Activated naive CD8-positive, alpha-beta T cell treated with anti-CD3 and anti-CD28 coated beads, Interleukin-2, amount 10 ng/mL, durations not matched to agents 7 days and 5 days (primary cell): ENCODE measurements around the gene RNF220. TPM values are rescaled to one million over a fixed set of nuclear protein-coding genes. Genes with fewer than 3 reads are reported as not detected.
A peak's percentile ranks its signal among the peaks of the same experiment; 100 is the strongest.

Experiments used
- ATAC-seq: fragments of 150-1000 bp; cut with Tn5 transposase; one replicate; pipeline ENCODE4 v1.10.0; 2021; ENCODE audit warnings: low read depth, moderate library complexity
- POLR2A ChIA-PET: fragments of 350-600 bp; sonication (Branson Sonifier 250); formaldehyde crosslinking; loops from one replicate; lab custom pipeline; 2021; ENCODE audit warnings: antibody characterized with exemption; lab: Charles Lee
- DNase-seq: peaks from one replicate; pipeline ENCODE4 v3.0.0; 2021
- H3K27ac Mint-ChIP-seq: one replicate; pipeline ENCODE4 v1.8.0; 2022; ENCODE audit warnings: mild to moderate bottlenecking, mixed read lengths
- H3K27me3 Mint-ChIP-seq: one replicate; pipeline ENCODE4 v1.8.0; 2022; ENCODE audit warnings: mild to moderate bottlenecking, moderate library complexity, mixed read lengths
- H3K36me3 Mint-ChIP-seq: one replicate; pipeline ENCODE4 v1.8.0; 2021; ENCODE audit warnings: mild to moderate bottlenecking, mixed read lengths
- H3K4me1 Mint-ChIP-seq: one replicate; pipeline ENCODE4 v1.8.0; 2021; ENCODE audit warnings: mixed read lengths
- H3K4me3 Mint-ChIP-seq: one replicate; pipeline ENCODE4 v1.8.0; 2022; ENCODE audit warnings: mild to moderate bottlenecking, moderate library complexity, mixed read lengths
- H3K9me3 Mint-ChIP-seq: one replicate; pipeline ENCODE4 v1.8.0; 2021; ENCODE audit warnings: mixed read lengths
- total RNA-seq, 2 experiments: library from RNA; stranded (reverse); gene quantifications; one replicate each; pipeline ENCODE4 v1.2.3, GENCODE V29; 2021

Gene RNF220
- 10 to 100 TPM; 91.3 to 94.4 TPM for total RNA-seq

GRCh38 chr1:44405031-44405797 lies at the start of gene RNF220:
Gene RNF220 (plus strand): TSS chr1:44405255.
- Mint-ChIP-seq H3K27ac (no peak within 1 kb of the TSS), H3K4me1 (peaks cover 22% of the 10 kb centered on the region)

GRCh38 chr1:44355582-44356305 lies 49.3 kb upstream of the RNF220 start:
- Mint-ChIP-seq H3K27ac (peak overlapping the region; percentile 92), H3K36me3 (peaks cover 3% of the 10 kb centered on the region), H3K4me1 (peaks cover 30% of the 10 kb centered on the region), H3K9me3 (no peaks in the 10 kb centered on the region), H3K27me3 (no peaks in the 10 kb centered on the region), H3K4me3 (peak overlapping the region; percentile 95)
- ATAC-seq (no peak), DNase-seq (no peak)
- POLR2A ChIA-PET: interaction anchor here (1.1 kb wide), 1 partner anchor 276 kb away, joined by 3 read pairs; no protein-coding TSS in a partner anchor

More at GRCh38 chr1:44405031-44405797, at the start of gene RNF220:
- H3K9me3 Mint-ChIP-seq: no peaks in the 10 kb centered on the region
- H3K36me3 Mint-ChIP-seq: no peaks in the 10 kb centered on the region
- POLR2A ChIA-PET: no interaction called here
- peak; percentile 43 for ATAC-seq
- peak within 1 kb of the TSS; percentile 84 for H3K4me3 Mint-ChIP-seq
- peak; percentile 55 for DNase-seq
- H3K27me3 Mint-ChIP-seq: peaks cover 60% of the 10 kb centered on the region

GRCh38 chr1:44357710-44358109 lies 47.3 kb upstream of the RNF220 start:
- H3K36me3 Mint-ChIP-seq: peaks cover 3% of the 10 kb centered on the region
- peaks cover 25% of the 10 kb centered on the region for H3K4me1 Mint-ChIP-seq
- no peak overlapping the region for H3K27ac Mint-ChIP-seq
- peaks cover 2% of the 10 kb centered on the region for H3K27me3 Mint-ChIP-seq
- H3K9me3 Mint-ChIP-seq: no peaks in the 10 kb centered on the region
- H3K4me3 Mint-ChIP-seq: no peak overlapping the region
- DNase-seq (no peak), ATAC-seq (no peak)
- POLR2A ChIA-PET: no interaction called here

GRCh38 chr1:44359234-44359935 lies 45.7 kb upstream of the RNF220 start:
- peaks cover 8% of the 10 kb centered on the region for H3K4me1 Mint-ChIP-seq
- peaks cover 2% of the 10 kb centered on the region for H3K27me3 Mint-ChIP-seq
- H3K27ac Mint-ChIP-seq: no peak overlapping the region
- no peak for DNase-seq
- POLR2A ChIA-PET: no interaction called here
- peaks cover 3% of the 10 kb centered on the region for H3K36me3 Mint-ChIP-seq
- H3K9me3 Mint-ChIP-seq: no peaks in the 10 kb centered on the region
- H3K4me3 Mint-ChIP-seq: no peak overlapping the region
- no peak for ATAC-seq

DNA sequence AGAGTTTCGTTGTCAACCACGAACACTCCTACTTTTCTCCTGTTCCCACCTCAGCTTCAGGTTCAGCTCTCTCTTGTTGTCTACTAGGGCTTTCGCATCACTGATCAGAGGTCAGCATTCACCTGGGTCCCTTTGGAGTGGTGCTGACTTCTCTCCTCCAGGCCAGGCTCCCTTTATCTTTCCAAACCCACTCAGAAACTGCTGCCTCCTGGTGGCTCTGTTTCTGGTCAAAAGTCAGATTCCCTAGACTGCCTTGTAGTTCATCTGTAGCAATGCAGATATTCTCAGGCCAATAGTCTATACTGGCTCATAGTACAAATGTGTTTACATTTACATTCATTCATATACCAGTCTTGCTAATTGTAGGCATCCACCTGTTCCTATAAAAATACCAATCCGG lies 43.6 kb upstream of the RNF220 start:
- Mint-ChIP-seq H3K4me1 (no peaks in the 10 kb centered on the region), H3K9me3 (no peaks in the 10 kb centered on the region), H3K27me3 (peaks cover 11% of the 10 kb centered on the region), H3K4me3 (no peak overlapping the region), H3K27ac (no peak overlapping the region), H3K36me3 (no peaks in the 10 kb centered on the region)
- POLR2A ChIA-PET: no interaction called here
- ATAC-seq: no peak
- DNase-seq: no peak

GRCh38 chr1:44366371-44366975 lies 38.6 kb upstream of the RNF220 start:
- Mint-ChIP-seq H3K4me1 (no peaks in the 10 kb centered on the region), H3K27ac (no peak overlapping the region), H3K9me3 (no peaks in the 10 kb centered on the region), H3K36me3 (no peaks in the 10 kb centered on the region), H3K27me3 (peaks cover 13% of the 10 kb centered on the region), H3K4me3 (no peak overlapping the region)
- POLR2A ChIA-PET: no interaction called here
- DNase-seq (no peak), ATAC-seq (no peak)

GRCh38 chr1:44367944-44368343 lies 37.1 kb upstream of the RNF220 start:
- H3K27ac Mint-ChIP-seq: no peak overlapping the region
- no peak overlapping the region for H3K4me3 Mint-ChIP-seq
- ATAC-seq: no peak
- no peak for DNase-seq
- H3K27me3 Mint-ChIP-seq: peaks cover 13% of the 10 kb centered on the region
- H3K9me3 Mint-ChIP-seq: no peaks in the 10 kb centered on the region
- no peaks in the 10 kb centered on the region for H3K36me3 Mint-ChIP-seq
- POLR2A ChIA-PET: interaction anchor here (0.6 kb wide), 1 partner anchor 46 kb away, joined by 3 read pairs; no protein-coding TSS in a partner anchor
- H3K4me1 Mint-ChIP-seq: no peaks in the 10 kb centered on the region

GRCh38 chr1:44368471-44369151 lies 36.4 kb upstream of the RNF220 start:
- H3K27me3 Mint-ChIP-seq: peaks cover 13% of the 10 kb centered on the region
- no peaks in the 10 kb centered on the region for H3K36me3 Mint-ChIP-seq
- POLR2A ChIA-PET: interaction anchor here (0.6 kb wide), 1 partner anchor 46 kb away, joined by 3 read pairs; no protein-coding TSS in a partner anchor
- no peak overlapping the region for H3K27ac Mint-ChIP-seq
- DNase-seq (no peak), ATAC-seq (no peak)
- H3K4me3 Mint-ChIP-seq: no peak overlapping the region
- H3K4me1 Mint-ChIP-seq: no peaks in the 10 kb centered on the region
- H3K9me3 Mint-ChIP-seq: no peaks in the 10 kb centered on the region

DNA sequence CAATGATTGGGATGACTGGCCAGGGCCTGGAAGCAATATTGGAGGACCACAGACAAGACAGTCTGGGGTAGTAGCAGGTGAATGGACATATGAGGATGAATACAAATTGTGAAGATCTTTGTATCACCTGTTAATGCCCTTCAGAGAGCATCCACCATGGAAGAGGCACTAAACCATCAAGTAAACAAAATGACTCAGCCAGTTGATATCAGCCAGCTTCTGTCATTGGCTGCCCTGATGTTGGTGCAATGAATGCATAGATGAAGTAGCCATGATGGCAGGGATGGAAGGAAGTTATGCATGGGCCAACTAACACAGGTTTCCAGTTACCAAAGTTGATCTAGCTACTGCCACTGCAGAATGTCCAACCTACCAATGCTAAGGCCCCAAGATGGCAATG lies 33.8 kb upstream of the RNF220 start:
- no peak overlapping the region for H3K4me3 Mint-ChIP-seq
- no peaks in the 10 kb centered on the region for H3K36me3 Mint-ChIP-seq
- H3K4me1 Mint-ChIP-seq: no peaks in the 10 kb centered on the region
- no peak for ATAC-seq
- H3K27ac Mint-ChIP-seq: no peak overlapping the region
- no peak for DNase-seq
- peaks cover 4% of the 10 kb centered on the region for H3K27me3 Mint-ChIP-seq
- POLR2A ChIA-PET: no interaction called here
- H3K9me3 Mint-ChIP-seq: no peaks in the 10 kb centered on the region

- no peaks in the 10 kb centered on the region for H3K36me3 Mint-ChIP-seq
- H3K27ac Mint-ChIP-seq: no peak overlapping the region
- no peaks in the 10 kb centered on the region for H3K27me3 Mint-ChIP-seq
- DNase-seq (no peak), ATAC-seq (no peak)
- H3K4me3 Mint-ChIP-seq: no peak overlapping the region
- POLR2A ChIA-PET: no interaction called here
- no peaks in the 10 kb centered on the region for H3K4me1 Mint-ChIP-seq
- H3K9me3 Mint-ChIP-seq: no peaks in the 10 kb centered on the region
These were observed 29.5 kb upstream of the RNF220 start for GRCh38 chr1:44375547-44375946.

GRCh38 chr1:44377925-44378784 lies 26.9 kb upstream of the RNF220 start:
- Mint-ChIP-seq H3K4me1 (no peaks in the 10 kb centered on the region), H3K9me3 (no peaks in the 10 kb centered on the region), H3K4me3 (no peak overlapping the region), H3K36me3 (no peaks in the 10 kb centered on the region), H3K27ac (no peak overlapping the region), H3K27me3 (peaks cover 9% of the 10 kb centered on the region)
- POLR2A ChIA-PET: no interaction called here
- DNase-seq: no peak
- ATAC-seq: no peak

DNA sequence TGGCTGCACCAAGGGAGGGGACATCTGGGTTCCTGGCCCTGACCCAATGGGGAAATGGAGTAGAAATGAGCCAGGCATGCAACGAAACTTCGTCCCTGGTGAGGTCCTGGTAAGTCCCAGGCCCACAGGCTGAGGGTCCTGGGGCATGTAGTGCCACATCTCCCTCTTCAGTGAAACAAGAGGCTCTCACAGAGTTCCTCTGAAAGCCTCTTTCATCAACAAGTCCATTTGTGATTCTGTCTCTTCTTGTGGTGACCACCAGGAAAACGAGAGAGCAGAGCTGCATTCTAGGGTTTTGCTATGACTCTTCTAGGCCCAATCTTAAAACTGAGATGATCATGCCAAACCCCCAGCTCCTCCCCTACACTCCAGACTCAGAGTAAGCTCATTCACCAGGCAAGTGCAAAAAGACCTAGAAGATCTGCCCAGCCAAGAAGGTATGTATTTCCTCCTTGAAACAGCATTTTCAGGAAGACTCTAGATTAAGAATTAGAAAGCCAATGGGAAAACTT lies 24.3 kb upstream of the RNF220 start:
- ATAC-seq: no peak
- peaks cover 15% of the 10 kb centered on the region for H3K27me3 Mint-ChIP-seq
- H3K4me3 Mint-ChIP-seq: no peak overlapping the region
- H3K36me3 Mint-ChIP-seq: no peaks in the 10 kb centered on the region
- H3K4me1 Mint-ChIP-seq: no peaks in the 10 kb centered on the region
- POLR2A ChIA-PET: no interaction called here
- no peak overlapping the region for H3K27ac Mint-ChIP-seq
- DNase-seq: no peak
- no peaks in the 10 kb centered on the region for H3K9me3 Mint-ChIP-seq
